ENCODE results near the gene SPOCK2.

- TF ChIP-seq, protein P1, sequence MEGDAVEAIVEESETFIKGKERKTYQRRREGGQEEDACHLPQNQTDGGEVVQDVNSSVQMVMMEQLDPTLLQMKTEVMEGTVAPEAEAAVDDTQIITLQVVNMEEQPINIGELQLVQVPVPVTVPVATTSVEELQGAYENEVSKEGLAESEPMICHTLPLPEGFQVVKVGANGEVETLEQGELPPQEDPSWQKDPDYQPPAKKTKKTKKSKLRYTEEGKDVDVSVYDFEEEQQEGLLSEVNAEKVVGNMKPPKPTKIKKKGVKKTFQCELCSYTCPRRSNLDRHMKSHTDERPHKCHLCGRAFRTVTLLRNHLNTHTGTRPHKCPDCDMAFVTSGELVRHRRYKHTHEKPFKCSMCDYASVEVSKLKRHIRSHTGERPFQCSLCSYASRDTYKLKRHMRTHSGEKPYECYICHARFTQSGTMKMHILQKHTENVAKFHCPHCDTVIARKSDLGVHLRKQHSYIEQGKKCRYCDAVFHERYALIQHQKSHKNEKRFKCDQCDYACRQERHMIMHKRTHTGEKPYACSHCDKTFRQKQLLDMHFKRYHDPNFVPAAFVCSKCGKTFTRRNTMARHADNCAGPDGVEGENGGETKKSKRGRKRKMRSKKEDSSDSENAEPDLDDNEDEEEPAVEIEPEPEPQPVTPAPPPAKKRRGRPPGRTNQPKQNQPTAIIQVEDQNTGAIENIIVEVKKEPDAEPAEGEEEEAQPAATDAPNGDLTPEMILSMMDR (IDR thresholded peaks at IDR 0.05 in 2 of 3, conservative IDR thresholded peaks at IDR 0.05 in 1 of 3; ENCODE audit: borderline replicate concordance in 1 of 3, insufficient read depth in 1 of 3, low read depth in 2 of 3, low read length in 2 of 3): no peak
- TF ChIP-seq POLR2AphosphoS5 (IDR thresholded peaks at IDR 0.05; ENCODE audit: low read depth, low read length) (no peak), ZBTB33 (IDR thresholded peaks at IDR 0.05; ENCODE audit: extremely low read depth, insufficient replicate concordance, low read length) (no peak), POLR2A (IDR thresholded peaks at IDR 0.05; ENCODE audit: borderline replicate concordance, extremely low read depth, insufficient read depth, insufficient read length) (no peak), RAD21 (IDR thresholded peaks at IDR 0.05; ENCODE audit: low read depth) (no peak), JUND (IDR thresholded peaks at IDR 0.05) (no peak), SRF (IDR thresholded peaks at IDR 0.05; ENCODE audit: low read depth) (no peak)
- TF ChIP-seq, protein P2, sequence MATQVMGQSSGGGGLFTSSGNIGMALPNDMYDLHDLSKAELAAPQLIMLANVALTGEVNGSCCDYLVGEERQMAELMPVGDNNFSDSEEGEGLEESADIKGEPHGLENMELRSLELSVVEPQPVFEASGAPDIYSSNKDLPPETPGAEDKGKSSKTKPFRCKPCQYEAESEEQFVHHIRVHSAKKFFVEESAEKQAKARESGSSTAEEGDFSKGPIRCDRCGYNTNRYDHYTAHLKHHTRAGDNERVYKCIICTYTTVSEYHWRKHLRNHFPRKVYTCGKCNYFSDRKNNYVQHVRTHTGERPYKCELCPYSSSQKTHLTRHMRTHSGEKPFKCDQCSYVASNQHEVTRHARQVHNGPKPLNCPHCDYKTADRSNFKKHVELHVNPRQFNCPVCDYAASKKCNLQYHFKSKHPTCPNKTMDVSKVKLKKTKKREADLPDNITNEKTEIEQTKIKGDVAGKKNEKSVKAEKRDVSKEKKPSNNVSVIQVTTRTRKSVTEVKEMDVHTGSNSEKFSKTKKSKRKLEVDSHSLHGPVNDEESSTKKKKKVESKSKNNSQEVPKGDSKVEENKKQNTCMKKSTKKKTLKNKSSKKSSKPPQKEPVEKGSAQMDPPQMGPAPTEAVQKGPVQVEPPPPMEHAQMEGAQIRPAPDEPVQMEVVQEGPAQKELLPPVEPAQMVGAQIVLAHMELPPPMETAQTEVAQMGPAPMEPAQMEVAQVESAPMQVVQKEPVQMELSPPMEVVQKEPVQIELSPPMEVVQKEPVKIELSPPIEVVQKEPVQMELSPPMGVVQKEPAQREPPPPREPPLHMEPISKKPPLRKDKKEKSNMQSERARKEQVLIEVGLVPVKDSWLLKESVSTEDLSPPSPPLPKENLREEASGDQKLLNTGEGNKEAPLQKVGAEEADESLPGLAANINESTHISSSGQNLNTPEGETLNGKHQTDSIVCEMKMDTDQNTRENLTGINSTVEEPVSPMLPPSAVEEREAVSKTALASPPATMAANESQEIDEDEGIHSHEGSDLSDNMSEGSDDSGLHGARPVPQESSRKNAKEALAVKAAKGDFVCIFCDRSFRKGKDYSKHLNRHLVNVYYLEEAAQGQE (IDR thresholded peaks at IDR 0.05; ENCODE audit: low read depth): no peak
Observed at GRCh38 chr10:72107325-72108003, 19.1 kb upstream of the SPOCK2 start.
